HCEC 1CT (cell line): ENCODE results near the gene HSD17B12.
"Not testable (repeated sequence)": the region's sequence is repeated elsewhere in the genome, so short reads cannot be mapped to it uniquely, and the experiment has no call there.

Source experiments
- DNase-seq: peaks from one replicate; pipeline ENCODE4 v3.0.0-alpha.2; 2017

The HSD17B12 gene

GRCh38 chr11:43747130-43747802 lies 66.7 kb downstream of the HSD17B12 start:
- DNase-seq = no peak

- no peak for DNase-seq
These were observed 67.6 kb downstream of the HSD17B12 start for GRCh38 chr11:43748095-43748494.

GRCh38 chr11:43751726-43752125 lies 71.2 kb downstream of the HSD17B12 start:
- DNase-seq = no peak

GRCh38 chr11:43756575-43756974 lies 76.0 kb downstream of the HSD17B12 start:
- no peak for DNase-seq

GRCh38 chr11:43758927-43759326 lies 78.4 kb downstream of the HSD17B12 start:
- DNase-seq = no peak

GRCh38 chr11:43760902-43761301 lies 80.4 kb downstream of the HSD17B12 start:
- DNase-seq = no peak

GRCh38 chr11:43765194-43765593 lies 84.7 kb downstream of the HSD17B12 start:
- no peak for DNase-seq

- DNase-seq = not testable (repeated sequence)
These were observed 88.1 kb downstream of the HSD17B12 start for GRCh38 chr11:43768654-43769053.

GRCh38 chr11:43770173-43770572 lies 89.6 kb downstream of the HSD17B12 start:
- no peak for DNase-seq

- DNase-seq = no peak
These were observed 92.2 kb downstream of the HSD17B12 start for GRCh38 chr11:43772733-43773132.

GRCh38 chr11:43774786-43775185 lies 94.2 kb downstream of the HSD17B12 start:
- DNase-seq = no peak

GRCh38 chr11:43779306-43779705 lies 98.8 kb downstream of the HSD17B12 start:
- DNase-seq = no peak

- DNase-seq = no peak
These were observed 103.8 kb downstream of the HSD17B12 start for GRCh38 chr11:43784301-43784700.

- DNase-seq = no peak
These were observed 104.3 kb downstream of the HSD17B12 start for GRCh38 chr11:43784866-43785265.

GRCh38 chr11:43785318-43785717 lies 104.8 kb downstream of the HSD17B12 start:
- DNase-seq = no peak

- DNase-seq = no peak
These were observed 105.5 kb downstream of the HSD17B12 start for GRCh38 chr11:43786016-43786415.

GRCh38 chr11:43787824-43788223 lies 107.3 kb downstream of the HSD17B12 start:
- DNase-seq = no peak

GRCh38 chr11:43788421-43788820 lies 107.9 kb downstream of the HSD17B12 start:
- DNase-seq = no peak

GRCh38 chr11:43789700-43790443 lies 109.3 kb downstream of the HSD17B12 start:
- DNase-seq = peak; percentile 78

- DNase-seq = peak; percentile 49
These were observed 109.9 kb downstream of the HSD17B12 start for GRCh38 chr11:43790444-43790794.

GRCh38 chr11:43797337-43797736 lies 116.8 kb downstream of the HSD17B12 start:
- DNase-seq = no peak

GRCh38 chr11:43797866-43798265 lies 117.3 kb downstream of the HSD17B12 start:
- no peak for DNase-seq

GRCh38 chr11:43802509-43802908 lies 122.0 kb downstream of the HSD17B12 start:
- DNase-seq = peak; percentile 12

GRCh38 chr11:43803766-43804165 lies 123.2 kb downstream of the HSD17B12 start:
- no peak for DNase-seq

- no peak for DNase-seq
These were observed 126.4 kb downstream of the HSD17B12 start for GRCh38 chr11:43806976-43807375.
